Measurements from ENCODE around the gene ITLN1. TPM values are rescaled to one million over a fixed set of nuclear protein-coding genes. Genes with fewer than 3 reads are reported as not detected.

ITLN1 gene
- polyA plus RNA-seq, 1 donor (not counting 4 experiments of a cell fraction or from before 2014, with no cell fraction given): not detected

DNA sequence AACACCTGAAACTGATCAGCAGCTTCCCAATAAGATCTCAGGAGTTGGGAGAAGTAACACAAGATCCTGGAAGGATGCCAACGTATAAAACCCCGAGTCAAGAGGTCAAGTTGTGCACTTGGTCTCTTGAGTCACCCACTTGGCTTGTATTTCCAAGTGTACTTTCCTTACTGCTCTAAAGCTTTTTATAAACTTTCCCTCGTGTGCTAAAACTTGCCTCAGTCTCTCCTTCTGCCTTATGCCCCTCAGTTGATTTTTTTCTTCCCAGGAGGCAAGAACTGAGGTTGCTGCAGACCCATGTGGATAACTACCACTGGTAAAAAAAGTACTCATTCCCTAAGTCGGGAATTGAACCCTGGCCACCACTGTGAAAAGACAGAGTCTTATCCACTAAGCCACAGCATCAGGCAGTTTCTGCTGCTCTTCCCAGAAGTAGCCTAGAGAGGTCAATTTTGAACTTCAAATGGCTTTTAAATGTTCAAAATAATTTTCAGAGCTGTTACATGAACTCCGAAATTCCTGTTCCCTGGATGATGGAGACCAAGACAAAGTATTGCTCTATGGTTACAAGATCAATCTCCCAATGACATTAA lies 40.8 kb upstream of the ITLN1 start:
- no peaks in the 10 kb centered on the region for H3K4me1 ChIP-seq (ENCODE audit: control insufficient read depth, extremely low read depth, insufficient read depth, low read length)
- no peak for DNase-seq (ENCODE audit: low read depth, low spot score)
- dilution Hi-C loops (cut with MboI; ENCODE audit: extremely low pct_ligation_motif_present, low sequenced_read_pairs): no loop called here
- H3K9me1 ChIP-seq (ENCODE audit: control insufficient read depth, extremely low read depth, insufficient read depth, low read length): no peaks in the 10 kb centered on the region
- no peaks in the 10 kb centered on the region for H3K9me3 ChIP-seq (ENCODE audit: control insufficient read depth, low read depth, low read length)
- no peak overlapping the region for H3K9ac ChIP-seq (ENCODE audit: control insufficient read depth, extremely low read depth, insufficient read depth, low read length)
- no peaks in the 10 kb centered on the region for H3K79me2 ChIP-seq (ENCODE audit: control insufficient read depth, insufficient read depth, low read length)
- H3K27me3 ChIP-seq (ENCODE audit: control insufficient read depth, extremely low read depth, insufficient read depth, low read length): no peaks in the 10 kb centered on the region
- H3K4me2 ChIP-seq (ENCODE audit: control insufficient read depth, extremely low read depth, insufficient read depth, low read depth, low read length): no peak overlapping the region
- no peak for FAIRE-seq
- TF ChIP-seq, protein P1, sequence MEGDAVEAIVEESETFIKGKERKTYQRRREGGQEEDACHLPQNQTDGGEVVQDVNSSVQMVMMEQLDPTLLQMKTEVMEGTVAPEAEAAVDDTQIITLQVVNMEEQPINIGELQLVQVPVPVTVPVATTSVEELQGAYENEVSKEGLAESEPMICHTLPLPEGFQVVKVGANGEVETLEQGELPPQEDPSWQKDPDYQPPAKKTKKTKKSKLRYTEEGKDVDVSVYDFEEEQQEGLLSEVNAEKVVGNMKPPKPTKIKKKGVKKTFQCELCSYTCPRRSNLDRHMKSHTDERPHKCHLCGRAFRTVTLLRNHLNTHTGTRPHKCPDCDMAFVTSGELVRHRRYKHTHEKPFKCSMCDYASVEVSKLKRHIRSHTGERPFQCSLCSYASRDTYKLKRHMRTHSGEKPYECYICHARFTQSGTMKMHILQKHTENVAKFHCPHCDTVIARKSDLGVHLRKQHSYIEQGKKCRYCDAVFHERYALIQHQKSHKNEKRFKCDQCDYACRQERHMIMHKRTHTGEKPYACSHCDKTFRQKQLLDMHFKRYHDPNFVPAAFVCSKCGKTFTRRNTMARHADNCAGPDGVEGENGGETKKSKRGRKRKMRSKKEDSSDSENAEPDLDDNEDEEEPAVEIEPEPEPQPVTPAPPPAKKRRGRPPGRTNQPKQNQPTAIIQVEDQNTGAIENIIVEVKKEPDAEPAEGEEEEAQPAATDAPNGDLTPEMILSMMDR (optimal IDR thresholded peaks at IDR 0.05 in 1 of 3, IDR thresholded peaks at IDR 0.05 in 1 of 3, conservative IDR thresholded peaks at IDR 0.05 in 1 of 3; ENCODE audit: extremely low read depth in 1 of 3, insufficient read depth in 2 of 3, low read length in 3 of 3): no peak
- TF ChIP-seq EZH2 (IDR thresholded peaks at IDR 0.05; ENCODE audit: low read length): no peak
- no peak overlapping the region for H3K27ac ChIP-seq (ENCODE audit: control insufficient read depth, insufficient read depth, low read length)
- H2AFZ ChIP-seq (ENCODE audit: control insufficient read depth, low read length): no peak overlapping the region
- no peaks in the 10 kb centered on the region for H4K20me1 ChIP-seq (ENCODE audit: control insufficient read depth, extremely low read depth, insufficient read depth, low read length)
- no peaks in the 10 kb centered on the region for H3K36me3 ChIP-seq (ENCODE audit: control insufficient read depth in 2 of 2, extremely low read depth in 1 of 2, insufficient read depth in 2 of 2, low read length in 2 of 2)
- H3K4me3 ChIP-seq (ENCODE audit: control insufficient read depth in 2 of 3, extremely low read depth in 1 of 3, insufficient read depth in 2 of 3, low read depth in 1 of 3, low read length in 3 of 3): no peak overlapping the region

GRCh38 chr1:160924791-160925651 lies 40.0 kb upstream of the ITLN1 start:
- dilution Hi-C loops (cut with MboI; ENCODE audit: extremely low pct_ligation_motif_present, low sequenced_read_pairs): no loop called here
- Histone ChIP-seq H3K27ac (ENCODE audit: control insufficient read depth, insufficient read depth, low read length) (no peak overlapping the region), H3K79me2 (ENCODE audit: control insufficient read depth, insufficient read depth, low read length) (no peaks in the 10 kb centered on the region), H3K27me3 (ENCODE audit: control insufficient read depth, extremely low read depth, insufficient read depth, low read length) (no peaks in the 10 kb centered on the region), H3K36me3 (ENCODE audit: control insufficient read depth in 2 of 2, extremely low read depth in 1 of 2, insufficient read depth in 2 of 2, low read length in 2 of 2) (no peaks in the 10 kb centered on the region), H2AFZ (ENCODE audit: control insufficient read depth, low read length) (no peak overlapping the region), H3K4me3 (ENCODE audit: control insufficient read depth in 2 of 3, extremely low read depth in 1 of 3, insufficient read depth in 2 of 3, low read depth in 1 of 3, low read length in 3 of 3) (no peak overlapping the region), H3K4me1 (ENCODE audit: control insufficient read depth, extremely low read depth, insufficient read depth, low read length) (no peaks in the 10 kb centered on the region), H3K9ac (ENCODE audit: control insufficient read depth, extremely low read depth, insufficient read depth, low read length) (no peak overlapping the region), H3K4me2 (ENCODE audit: control insufficient read depth, extremely low read depth, insufficient read depth, low read depth, low read length) (no peak overlapping the region), H4K20me1 (ENCODE audit: control insufficient read depth, extremely low read depth, insufficient read depth, low read length) (no peaks in the 10 kb centered on the region), H3K9me1 (ENCODE audit: control insufficient read depth, extremely low read depth, insufficient read depth, low read length) (no peaks in the 10 kb centered on the region), H3K9me3 (ENCODE audit: control insufficient read depth, low read depth, low read length) (no peaks in the 10 kb centered on the region)
- FAIRE-seq (no peak), DNase-seq (ENCODE audit: low read depth, low spot score) (no peak)
- TF ChIP-seq, protein P1 (optimal IDR thresholded peaks at IDR 0.05 in 1 of 3, IDR thresholded peaks at IDR 0.05 in 1 of 3, conservative IDR thresholded peaks at IDR 0.05 in 1 of 3; ENCODE audit: extremely low read depth in 1 of 3, insufficient read depth in 2 of 3, low read length in 3 of 3): no peak

All from keratinocyte (primary cell).